Measurements from ENCODE around the gene RASAL2. TPM values are rescaled to one million over a fixed set of nuclear protein-coding genes. Genes with fewer than 3 reads are reported as not detected.

The RASAL2 gene
- total RNA-seq, 4 donors from 2014 or later = 17.9 to 27.3 (median 23.5) TPM

GRCh38 chr1:178490967-178491366 is 397.1 kb downstream of the RASAL2 start:
- Histone ChIP-seq H3K27me3 (no peaks in the 10 kb centered on the region), H3K9me3 (no peaks in the 10 kb centered on the region), H3K4me3 (replicated peaks in 1 of 3) (no peak overlapping the region), H3K36me3 (no peaks in the 10 kb centered on the region), H3K4me1 (peaks cover 0 to 1% of the 10 kb centered on the region in 2 donors), H3K27ac (no peak overlapping the region)
- intact Hi-C loops (cut with DNase I) = no loop called here
- no peak for DNase-seq
- 92 to 93% methylated on average over 9 of the region's 9 CpGs for WGBS, 2 donors
- TF ChIP-seq POLR2A (IDR thresholded peaks at IDR 0.05) = no peak
- TF ChIP-seq CTCF (IDR thresholded peaks at IDR 0.05) = no peak

- no peaks in the 10 kb centered on the region for H3K9me3 ChIP-seq
- no peak overlapping the region for H3K27ac ChIP-seq
- no peak overlapping the region for H3K4me3 ChIP-seq (replicated peaks in 1 of 3)
- H3K36me3 ChIP-seq = no peaks in the 10 kb centered on the region
- TF ChIP-seq CTCF (IDR thresholded peaks at IDR 0.05) (no peak), POLR2A (IDR thresholded peaks at IDR 0.05) (no peak)
- H3K4me1 ChIP-seq = no peaks in the 10 kb centered on the region
- WGBS, 2 donors = 98 to 100% methylated on average over 4 of the region's 4 CpGs
- H3K27me3 ChIP-seq = no peaks in the 10 kb centered on the region
- intact Hi-C loops (cut with DNase I) = no loop called here
- no peak for DNase-seq
Measured at GRCh38 chr1:178491721-178492120, 397.8 kb downstream of the RASAL2 start.

GRCh38 chr1:178492341-178492740 is 398.4 kb downstream of the RASAL2 start:
- no peak for TF ChIP-seq POLR2A (IDR thresholded peaks at IDR 0.05)
- no peak for TF ChIP-seq CTCF (IDR thresholded peaks at IDR 0.05)
- no peak overlapping the region for H3K27ac ChIP-seq
- H3K4me1 ChIP-seq = no peaks in the 10 kb centered on the region
- H3K36me3 ChIP-seq = no peaks in the 10 kb centered on the region
- 92% methylated on average over 11 of the region's 11 CpGs for WGBS, 2 donors
- no peak overlapping the region for H3K4me3 ChIP-seq (replicated peaks in 1 of 3)
- intact Hi-C loops (cut with DNase I) = no loop called here
- H3K27me3 ChIP-seq = no peaks in the 10 kb centered on the region
- DNase-seq = no peak
- H3K9me3 ChIP-seq = no peaks in the 10 kb centered on the region

- no peak for DNase-seq
- Histone ChIP-seq H3K4me1 (no peaks in the 10 kb centered on the region), H3K27me3 (no peaks in the 10 kb centered on the region), H3K36me3 (no peaks in the 10 kb centered on the region), H3K4me3 (replicated peaks in 1 of 3) (no peak overlapping the region), H3K9me3 (no peaks in the 10 kb centered on the region), H3K27ac (no peak overlapping the region)
- TF ChIP-seq POLR2A (IDR thresholded peaks at IDR 0.05) (no peak), CTCF (IDR thresholded peaks at IDR 0.05) (no peak)
- intact Hi-C loops (cut with DNase I) = no loop called here
- 96 to 98% methylated on average over 16 of the region's 16 CpGs for WGBS, 2 donors
Measured at GRCh38 chr1:178493301-178493741, 399.4 kb downstream of the RASAL2 start.

GRCh38 chr1:178494569-178494971 is 400.7 kb downstream of the RASAL2 start:
- Histone ChIP-seq H3K27me3 (no peaks in the 10 kb centered on the region), H3K27ac (no peak overlapping the region), H3K4me1 (no peaks in the 10 kb centered on the region), H3K36me3 (no peaks in the 10 kb centered on the region), H3K9me3 (no peaks in the 10 kb centered on the region), H3K4me3 (replicated peaks in 1 of 3) (no peak overlapping the region)
- WGBS, 2 donors = 43 to 72% methylated on average over 13 of the region's 13 CpGs
- peak; percentile 33 to 34 for DNase-seq
- intact Hi-C loops (cut with DNase I) = no loop called here
- TF ChIP-seq CTCF (IDR thresholded peaks at IDR 0.05) (no peak), POLR2A (IDR thresholded peaks at IDR 0.05) (no peak)

Data from thyroid gland (tissue), 4 donors.